Thymus (tissue), 11 donors: ENCODE results near the gene LAMTOR2. TPM values are rescaled to one million over a fixed set of nuclear protein-coding genes. Genes with fewer than 3 reads are reported as not detected.

Experiments used
- DNase-seq, 9 donors: peaks; one replicate each; pipeline ENCODE4 v3.0.0-alpha.2; 2013; ENCODE audit warnings: low spot score in 9 of 9, low read depth in 6 of 9, missing footprints in 1 of 9
- H3K27ac ChIP-seq, 2 donors: one replicate each; pipeline ENCODE4 v1.5.1; 2013; ENCODE audit warnings: control low read depth in 1 of 2, low read depth in 1 of 2, low read length in 1 of 2, mild to moderate bottlenecking in 1 of 2, moderate library complexity in 1 of 2
- H3K27me3 ChIP-seq, 2 donors: one replicate each; pipeline ENCODE4 v1.5.1; 2013; ENCODE audit warnings: low read length in 1 of 2; ENCODE audit not compliant: control insufficient read depth in 2 of 2, insufficient read depth in 1 of 2
- H3K36me3 ChIP-seq, 2 donors: one replicate each; pipeline ENCODE4 v1.5.1; 2013; ENCODE audit warnings: low read length in 1 of 2, mild to moderate bottlenecking in 1 of 2, moderate library complexity in 1 of 2; ENCODE audit not compliant: control insufficient read depth in 2 of 2, insufficient read depth in 2 of 2
- H3K4me1 ChIP-seq, 2 donors: one replicate each; pipeline ENCODE4 v1.5.1; 2013; ENCODE audit warnings: low read length in 2 of 2; ENCODE audit not compliant: control insufficient read depth in 2 of 2, insufficient read depth in 2 of 2
- H3K4me3 ChIP-seq, 2 donors: one replicate each; pipeline ENCODE4 v1.5.1; 2013; ENCODE audit warnings: low read length in 2 of 2, control low read depth in 1 of 2, mild to moderate bottlenecking in 1 of 2
- H3K9me3 ChIP-seq, 2 donors: one replicate each; pipeline ENCODE4 v1.5.1; 2013; ENCODE audit warnings: low read length in 1 of 2, mild to moderate bottlenecking in 1 of 2; ENCODE audit not compliant: control insufficient read depth in 2 of 2, insufficient read depth in 1 of 2
- WGBS: extraction: QIAGEN DNeasy Blood & Tissue Kit; methylation state at CpG from one replicate; pipeline ENCODE4 v1.1.7; 2013; 5-methylcytosine and 5-hydroxymethylcytosine counted together
- polyA plus RNA-seq: library from polyadenylated mRNA; stranded (reverse); fragments of 200-250 nt; gene quantifications from one replicate; pipeline ENCODE4 v1.2.3, GENCODE V29; 2013
- total RNA-seq: library from RNA; stranded (reverse); fragments of 120-200 nt; gene quantifications from one replicate; pipeline ENCODE4 v1.2.4, GENCODE V29; 2013
- donor health status: healthy.

The LAMTOR2 gene
- total and polyA plus RNA-seq, 2 donors = 75.9 to 82.2 TPM

DNA sequence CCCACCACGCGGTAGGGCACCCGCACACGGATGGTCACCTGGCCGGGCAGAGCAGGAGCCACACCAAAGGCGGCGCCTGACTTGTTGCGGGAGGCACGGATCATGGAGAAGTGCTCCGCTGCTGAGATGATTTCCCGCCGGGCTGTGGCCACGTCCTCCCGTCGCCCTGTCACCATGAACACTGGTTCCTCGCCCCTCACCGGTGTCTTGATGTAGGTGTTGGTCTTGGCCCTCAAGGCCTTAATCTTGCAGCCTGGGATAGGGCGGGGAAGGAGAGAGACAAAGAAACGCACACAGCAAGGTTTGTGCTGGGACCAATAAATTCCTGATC, 22.8 kb downstream of the LAMTOR2 start:
- Histone ChIP-seq H3K27ac (no peak overlapping the region), H3K4me1 (peaks cover 0 to 31% of the 10 kb centered on the region in 2 donors), H3K4me3 (no peak overlapping the region), H3K27me3 (peaks cover 8 to 26% of the 10 kb centered on the region in 2 donors), H3K9me3 (no peaks in the 10 kb centered on the region), H3K36me3 (peaks cover 0 to 3% of the 10 kb centered on the region in 2 donors)
- 97% methylated on average over 19 of the region's 19 CpGs for WGBS
- no peak for DNase-seq

- peaks cover 5 to 37% of the 10 kb centered on the region in 2 donors for H3K4me1 ChIP-seq
- DNase-seq = no peak
Measured at GRCh38 chr1:156078728-156079127, 24.1 kb downstream of the LAMTOR2 start.

DNA sequence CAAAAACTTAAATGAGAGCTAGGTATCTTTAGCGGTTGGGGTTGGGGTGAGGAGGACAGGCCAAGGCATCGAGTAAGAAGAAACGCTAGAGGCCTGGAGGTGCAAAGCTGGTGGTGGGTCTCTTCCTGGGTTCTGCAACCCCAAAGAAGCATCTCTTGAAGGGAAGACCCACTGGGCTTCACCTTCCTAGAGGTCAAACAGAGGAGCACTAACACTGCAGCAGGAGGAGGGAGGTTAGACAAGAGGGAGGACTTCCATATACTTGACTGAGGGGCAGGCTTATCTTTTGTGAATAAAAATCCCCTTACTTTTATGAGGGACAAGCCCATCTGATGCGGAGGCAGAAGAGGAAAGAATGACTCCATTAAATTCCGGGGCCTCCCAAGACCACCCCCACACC, 25.2 kb downstream of the LAMTOR2 start:
- H3K4me3 ChIP-seq = no peak overlapping the region
- H3K27ac ChIP-seq = no peak overlapping the region
- WGBS = 98% methylated on average over 5 of the region's 5 CpGs
- H3K9me3 ChIP-seq = peaks cover 0 to 3% of the 10 kb centered on the region in 2 donors
- peaks cover 5 to 34% of the 10 kb centered on the region in 2 donors for H3K4me1 ChIP-seq
- H3K27me3 ChIP-seq = peaks cover 14 to 50% of the 10 kb centered on the region in 2 donors
- no peak for DNase-seq
- H3K36me3 ChIP-seq = peaks cover 0 to 3% of the 10 kb centered on the region in 2 donors

More at GRCh38 chr1:156078728-156079127, 24.1 kb downstream of the LAMTOR2 start:
- H3K36me3 ChIP-seq = peaks cover 0 to 3% of the 10 kb centered on the region in 2 donors
- H3K9me3 ChIP-seq = peaks cover 0 to 3% of the 10 kb centered on the region in 2 donors
- peaks cover 14 to 39% of the 10 kb centered on the region in 2 donors for H3K27me3 ChIP-seq
- no peak overlapping the region for H3K4me3 ChIP-seq
- 97% methylated on average over 5 of the region's 5 CpGs for WGBS
- no peak overlapping the region for H3K27ac ChIP-seq

- H3K4me3 ChIP-seq = peak overlapping the region in 1 of 2 donors; percentile 30
Measured at GRCh38 chr1:156080241-156080862, 25.8 kb downstream of the LAMTOR2 start.

GRCh38 chr1:156080863-156081179, 26.2 kb downstream of the LAMTOR2 start:
- H3K27ac ChIP-seq = no peak overlapping the region
- H3K4me1 ChIP-seq = peaks cover 5 to 24% of the 10 kb centered on the region in 2 donors
- peaks cover 0 to 3% of the 10 kb centered on the region in 2 donors for H3K36me3 ChIP-seq
- WGBS = 79% methylated on average over 4 of the region's 4 CpGs
- no peak for DNase-seq
- H3K9me3 ChIP-seq = peaks cover 0 to 3% of the 10 kb centered on the region in 2 donors
- H3K4me3 ChIP-seq = peak overlapping the region in 1 of 2 donors; percentile 30
- peaks cover 14 to 60% of the 10 kb centered on the region in 2 donors for H3K27me3 ChIP-seq

More at GRCh38 chr1:156080241-156080862, 25.8 kb downstream of the LAMTOR2 start:
- H3K27ac ChIP-seq = peak overlapping the region in 1 of 2 donors; percentile 17
- peaks cover 5 to 28% of the 10 kb centered on the region in 2 donors for H3K4me1 ChIP-seq
- H3K27me3 ChIP-seq = peaks cover 14 to 56% of the 10 kb centered on the region in 2 donors
- peaks cover 0 to 3% of the 10 kb centered on the region in 2 donors for H3K9me3 ChIP-seq
- peaks cover 0 to 3% of the 10 kb centered on the region in 2 donors for H3K36me3 ChIP-seq
- WGBS = 95% methylated on average over 8 of the region's 8 CpGs
- DNase-seq = no peak

- no peak overlapping the region for H3K27ac ChIP-seq
- peak overlapping the region; percentile 75 to 84 for H3K4me3 ChIP-seq
- H3K4me1 ChIP-seq = peaks cover 5 to 18% of the 10 kb centered on the region in 2 donors
- peaks cover 0 to 3% of the 10 kb centered on the region in 2 donors for H3K36me3 ChIP-seq
- peaks cover 14 to 65% of the 10 kb centered on the region in 2 donors for H3K27me3 ChIP-seq
- 7% methylated on average over 61 of the region's 61 CpGs for WGBS
- DNase-seq = no peak
- peaks cover 0 to 3% of the 10 kb centered on the region in 2 donors for H3K9me3 ChIP-seq
Measured at GRCh38 chr1:156081180-156081916, 26.8 kb downstream of the LAMTOR2 start.

DNA sequence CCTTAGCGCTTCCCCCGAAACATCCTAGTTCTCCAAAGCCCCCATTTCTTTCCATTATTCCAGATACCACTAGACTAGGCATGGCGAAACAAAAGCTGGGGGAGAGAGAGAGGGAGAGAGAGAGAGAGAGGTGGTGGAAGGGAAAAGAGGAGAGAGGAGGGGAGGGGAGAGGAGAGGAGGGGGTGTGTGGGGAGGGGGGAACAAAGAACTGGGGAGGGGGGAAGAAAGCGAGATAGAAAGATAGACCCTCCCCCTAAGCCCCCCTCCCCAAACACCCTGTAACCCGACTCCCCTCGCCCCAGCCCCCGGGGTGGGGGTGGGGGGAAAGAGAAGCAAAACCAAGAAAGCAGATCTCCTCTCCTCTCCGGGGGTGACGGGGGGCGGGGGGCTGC, 27.3 kb downstream of the LAMTOR2 start:
- no peak for DNase-seq
- peak overlapping the region; percentile 75 to 84 for H3K4me3 ChIP-seq
- H3K27ac ChIP-seq = no peak overlapping the region
- H3K9me3 ChIP-seq = peaks cover 0 to 3% of the 10 kb centered on the region in 2 donors
- peaks cover 0 to 3% of the 10 kb centered on the region in 2 donors for H3K36me3 ChIP-seq
- 0% methylated on average over 10 of the region's 10 CpGs for WGBS
- H3K4me1 ChIP-seq = peaks cover 5 to 15% of the 10 kb centered on the region in 2 donors
- peaks cover 14 to 71% of the 10 kb centered on the region in 2 donors for H3K27me3 ChIP-seq

DNA sequence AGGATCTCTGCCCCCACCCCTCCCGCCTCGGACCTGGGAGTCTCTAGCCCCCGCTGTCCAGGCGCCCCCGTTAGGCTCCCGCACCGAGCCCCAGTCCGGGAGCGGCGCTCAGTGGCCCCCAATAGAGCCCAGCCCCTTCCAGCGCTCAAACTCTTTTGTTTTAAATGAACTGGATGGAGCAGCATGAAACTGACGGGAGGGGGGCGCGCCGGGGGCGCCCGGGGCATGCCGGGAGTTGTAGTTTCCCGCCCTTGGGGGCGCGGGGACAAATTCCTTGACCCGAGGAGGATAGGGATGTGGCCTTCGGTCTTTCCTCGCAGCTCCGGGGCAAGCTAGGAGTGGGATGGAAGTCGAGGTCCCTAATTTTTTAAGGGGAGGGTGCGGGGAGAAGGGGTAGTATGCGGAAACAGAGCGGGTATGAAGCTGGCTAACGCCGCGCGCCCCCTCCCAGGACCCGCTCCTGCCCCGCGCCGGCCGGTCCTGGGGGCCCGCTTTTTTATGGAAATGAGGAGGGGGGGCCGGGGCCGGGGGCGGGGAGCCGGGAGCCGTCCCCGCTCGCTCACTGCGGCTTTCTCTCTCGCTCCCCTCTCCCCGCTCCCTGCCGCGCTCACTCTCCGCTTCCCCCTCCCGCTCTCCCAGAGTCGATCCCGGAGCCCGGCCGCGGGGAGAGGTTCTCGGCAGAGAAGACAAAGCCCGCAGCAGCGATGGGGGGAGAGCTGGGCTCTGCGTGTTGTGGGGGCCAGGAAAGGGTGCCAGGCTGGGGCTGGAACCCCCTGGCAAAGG, 27.9 kb downstream of the LAMTOR2 start, which contains the start of gene MEX3A:
Gene MEX3A (minus strand): TSS at position 157 of the 783 bp plus-strand sequence. CDS start 467 bp downstream, outside the sequence.
- WGBS = under 1% methylated on average over 62 of the region's 62 CpGs
- Histone ChIP-seq H3K27me3 (peaks cover 14 to 73% of the 10 kb centered on the region in 2 donors), H3K9me3 (peaks cover 0 to 3% of the 10 kb centered on the region in 2 donors), H3K4me3 (peak within 1 kb of the TSS; percentile 75 to 84), H3K27ac (no peak within 1 kb of the TSS), H3K4me1 (peaks cover 5 to 14% of the 10 kb centered on the region in 2 donors), H3K36me3 (no peaks in the 10 kb centered on the region)
- peak in 6 of 9 donors; percentile 32 to 74 (median 58) for DNase-seq
